HEK293 (cell line): ENCODE measurements around the gene INPP5D.

Source experiments
- CTCF ChIP-seq: fragments of 450-650 bp; formaldehyde crosslinking; IDR thresholded peaks from 2 replicates; pipeline ENCODE4 v1.5.1; 2016; ENCODE audit warnings: missing biosample characterization, missing genetic modification characterization
- PRDM1 ChIP-seq: fragments of 450-650 bp; formaldehyde crosslinking; IDR thresholded peaks from 2 replicates; pipeline ENCODE4; 2016; ENCODE audit warnings: missing biosample characterization, missing genetic modification characterization
- REST ChIP-seq: fragments of 450-650 bp; formaldehyde crosslinking; IDR thresholded peaks from 2 replicates; pipeline ENCODE4 v1.5.1; 2016; ENCODE audit warnings: missing biosample characterization, missing genetic modification characterization
- SP2 ChIP-seq: fragments of 450-650 bp; formaldehyde crosslinking; IDR thresholded peaks from 2 replicates; pipeline ENCODE4 v1.5.1; 2016; ENCODE audit warnings: missing biosample characterization, missing genetic modification characterization
- ZBTB1 ChIP-seq: fragments of 450-650 bp; formaldehyde crosslinking; IDR thresholded peaks from 2 replicates; pipeline ENCODE4 v1.5.1; 2016; ENCODE audit warnings: missing biosample characterization, missing genetic modification characterization
- ZNF121 ChIP-seq: fragments of 450-650 bp; formaldehyde crosslinking; IDR thresholded peaks from 2 replicates; pipeline ENCODE4 v1.5.1; 2016; ENCODE audit warnings: missing biosample characterization, missing genetic modification characterization
- ZNF248 ChIP-seq: fragments of 450-650 bp; formaldehyde crosslinking; IDR thresholded peaks from 2 replicates; pipeline ENCODE4 v1.5.1; 2017; ENCODE audit warnings: missing biosample characterization, missing genetic modification characterization
- ZNF416 ChIP-seq: fragments of 450-650 bp; formaldehyde crosslinking; IDR thresholded peaks from 2 replicates; pipeline ENCODE4 v1.5.1; 2016; ENCODE audit warnings: missing biosample characterization, missing genetic modification characterization
- ZNF510 ChIP-seq: fragments of 450-650 bp; formaldehyde crosslinking; IDR thresholded peaks from 2 replicates; pipeline ENCODE4 v1.5.1; 2018; ENCODE audit warnings: mild to moderate bottlenecking, missing genetic modification characterization, missing biosample characterization; ENCODE audit not compliant: insufficient replicate concordance
- ZNF544 ChIP-seq: fragments of 450-650 bp; formaldehyde crosslinking; IDR thresholded peaks from 2 replicates; pipeline ENCODE4 v1.5.0; 2017; ENCODE audit warnings: missing biosample characterization, missing genetic modification characterization

GRCh38 chr2:233131936-233132720, 72.0 kb downstream of the INPP5D start:
- TF ChIP-seq ZNF248 (no peak), ZNF121 (no peak), PRDM1 (tag by site-specific recombination) (no peak), CTCF (tag by site-specific recombination) (no peak), ZNF416 (tag by site-specific recombination) (no peak), ZNF544 (tag by site-specific recombination) (no peak), ZNF510 (tag by site-specific recombination) (no peak), SP2 (tag by site-specific recombination) (no peak), ZBTB1 (tag by site-specific recombination) (no peak), REST (tag by site-specific recombination) (no peak)
